Ammon's horn (tissue), 1 donor: ENCODE results near the gene C6orf163.
A peak's percentile ranks its signal among the peaks of the same experiment; 100 is the strongest.
"Not testable (repeated sequence)": the region's sequence is repeated elsewhere in the genome, so short reads cannot be mapped to it uniquely, and the experiment has no call there.

ENCODE experiments used
- DNase-seq: peaks from one replicate; pipeline ENCODE4 v3.0.0-alpha.2; 2016; ENCODE audit warnings: low spot score

The C6orf163 gene

DNA sequence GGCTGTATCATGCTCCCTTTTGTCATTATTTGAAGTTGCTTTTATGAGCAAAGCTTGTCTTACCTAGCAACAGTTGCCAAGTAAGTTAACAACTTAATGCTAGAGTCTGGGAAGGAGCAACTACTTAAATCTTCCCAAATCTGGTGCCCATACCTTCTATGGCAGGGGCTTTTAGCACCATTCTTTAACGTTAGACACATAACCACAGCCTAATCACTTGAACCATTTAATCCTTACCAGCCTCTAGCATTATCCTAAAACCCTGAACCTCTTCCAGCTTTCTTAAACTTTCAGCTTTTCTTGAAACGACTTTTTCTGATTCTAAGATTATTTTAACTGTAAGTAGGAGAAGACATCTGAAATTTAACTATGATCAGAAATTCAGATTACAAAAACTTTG is at the start of gene C6orf163:
TSS of gene C6orf163 (plus strand) at position 83 of the 400 bp plus-strand sequence. CDS start at position 370, 287 bp downstream.
- no peak for DNase-seq

DNA sequence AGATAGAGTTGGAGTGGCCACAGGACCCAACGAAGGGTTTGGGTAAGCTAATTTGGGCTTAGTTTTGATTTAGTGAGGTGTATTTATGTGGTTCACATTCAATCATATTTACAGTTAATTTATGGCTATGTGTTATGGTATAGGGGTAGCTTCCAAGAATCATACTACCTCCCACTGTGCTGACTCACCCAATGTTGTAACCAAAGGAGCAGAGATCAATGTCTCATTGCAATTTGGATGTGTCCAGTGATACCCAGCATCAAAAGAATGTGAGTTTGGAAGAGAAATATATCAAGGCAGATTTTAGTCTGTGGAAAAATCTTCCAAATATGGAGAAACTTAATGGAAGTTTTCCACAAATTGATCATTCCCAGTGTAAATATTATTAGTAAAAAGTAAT is 47.5 kb upstream of the C6orf163 start:
- DNase-seq, result no peak

GRCh38 chr6:87301277-87301676 is 43.3 kb upstream of the C6orf163 start:
- DNase-seq, result not testable (repeated sequence)

GRCh38 chr6:87308970-87309369 is 35.6 kb upstream of the C6orf163 start:
- DNase-seq, result no peak

DNA sequence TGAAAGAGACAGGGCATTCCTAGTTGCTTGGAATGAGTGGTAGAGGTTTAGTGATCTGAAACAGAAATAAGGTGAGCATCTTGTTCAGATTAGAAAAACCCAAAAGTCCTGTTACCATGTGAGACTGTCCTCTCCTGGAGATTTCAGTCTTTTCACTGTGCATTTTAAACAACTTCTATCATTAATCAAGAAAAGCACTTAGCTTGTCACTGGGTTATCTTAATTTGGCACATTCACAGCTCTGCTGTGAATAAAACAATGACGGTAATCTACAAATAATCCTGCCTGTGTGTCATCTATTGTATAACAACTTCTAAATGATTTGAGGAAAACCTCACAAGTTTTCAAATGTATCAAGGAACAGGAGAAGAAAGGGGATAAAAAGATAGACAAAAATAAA is 31.8 kb upstream of the C6orf163 start:
- no peak for DNase-seq

- no peak for DNase-seq
Observed at GRCh38 chr6:87315071-87315470, 29.5 kb upstream of the C6orf163 start.

DNA sequence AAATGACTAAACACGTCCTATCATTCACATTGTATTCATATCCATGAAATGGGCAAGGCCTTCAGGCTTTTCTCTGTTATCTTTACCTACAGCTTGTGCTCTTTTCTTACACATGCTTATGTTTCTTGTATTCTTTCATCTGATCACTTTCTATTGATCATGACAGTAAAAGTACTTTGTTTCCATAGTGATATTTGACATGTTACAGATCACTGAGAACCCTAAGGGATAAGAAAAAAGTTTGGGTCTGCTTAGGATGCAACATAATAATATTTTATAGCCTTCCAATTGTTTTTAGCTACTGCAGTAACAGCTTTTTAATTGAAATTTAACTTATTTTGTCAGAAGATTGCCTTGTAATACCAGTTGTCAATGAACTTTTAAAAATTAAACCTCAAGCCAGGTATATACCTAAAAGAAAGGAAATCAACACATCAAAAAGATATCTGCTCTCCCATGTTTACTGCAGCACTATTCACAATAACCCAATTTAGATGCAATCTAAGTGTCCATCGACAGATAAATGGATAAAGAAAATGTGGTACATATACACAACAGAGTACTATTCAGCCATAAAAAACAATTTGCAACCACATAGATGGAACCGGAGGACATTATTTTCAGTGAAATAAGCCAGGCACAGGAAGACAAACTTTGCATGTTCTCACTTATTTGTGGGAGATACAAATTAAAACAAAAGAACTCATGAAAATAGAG is 25.2 kb upstream of the C6orf163 start:
- no peak for DNase-seq

DNA sequence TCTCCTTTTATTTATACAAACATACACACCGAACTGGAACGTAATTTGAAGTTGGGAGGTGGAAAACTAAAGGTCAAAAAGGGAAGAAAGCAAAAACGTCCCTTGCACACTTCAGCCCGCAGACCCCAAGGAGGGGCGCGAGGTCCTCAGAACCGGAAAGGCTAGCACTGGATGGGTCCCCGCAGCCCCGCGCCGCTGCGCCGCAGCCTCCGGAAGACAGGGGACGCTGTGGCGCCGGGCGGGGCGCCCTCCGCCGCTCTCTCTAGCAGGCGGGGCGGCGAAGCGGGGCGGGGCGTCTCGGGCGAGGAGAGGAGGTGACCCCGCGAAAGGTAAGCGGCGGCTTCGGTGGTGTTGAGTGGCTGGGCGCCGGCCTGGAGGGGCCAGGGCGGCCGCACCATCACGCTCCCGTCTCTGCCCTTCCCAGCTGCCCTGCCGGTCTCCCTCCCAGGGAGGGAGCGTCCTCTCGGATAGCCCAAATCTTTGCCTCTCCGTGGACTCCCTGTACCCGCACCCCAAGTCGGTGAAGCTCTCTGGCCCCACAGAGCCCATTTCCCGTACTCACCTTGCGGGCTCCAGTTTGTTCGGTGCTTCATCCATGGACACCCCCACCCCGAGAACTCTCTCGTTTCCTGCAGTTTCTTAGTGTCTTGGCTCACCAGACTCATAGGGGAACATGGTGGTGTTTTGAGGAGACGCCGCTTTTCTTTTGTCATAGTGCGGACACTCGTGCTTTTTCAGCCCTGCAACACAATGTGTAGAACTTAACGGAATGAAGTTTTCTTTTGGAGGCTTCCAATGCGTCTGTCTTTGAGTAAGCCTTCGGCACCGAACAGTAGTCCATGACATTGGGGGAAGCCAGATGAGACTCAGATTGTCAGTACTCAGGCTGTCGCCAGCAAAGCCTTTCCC is 22.1 kb upstream of the C6orf163 start, which contains the start of gene SMIM8:
TSS of gene SMIM8 (plus strand) at position 285 of the 909 bp plus-strand sequence. CDS start 14,444 bp downstream, outside the sequence.
- DNase-seq, result peak; percentile 80

GRCh38 chr6:87323880-87324279 is 20.7 kb upstream of the C6orf163 start:
- not testable (repeated sequence) for DNase-seq

- no peak for DNase-seq
Observed at GRCh38 chr6:87330961-87331360, 13.7 kb upstream of the C6orf163 start.

DNA sequence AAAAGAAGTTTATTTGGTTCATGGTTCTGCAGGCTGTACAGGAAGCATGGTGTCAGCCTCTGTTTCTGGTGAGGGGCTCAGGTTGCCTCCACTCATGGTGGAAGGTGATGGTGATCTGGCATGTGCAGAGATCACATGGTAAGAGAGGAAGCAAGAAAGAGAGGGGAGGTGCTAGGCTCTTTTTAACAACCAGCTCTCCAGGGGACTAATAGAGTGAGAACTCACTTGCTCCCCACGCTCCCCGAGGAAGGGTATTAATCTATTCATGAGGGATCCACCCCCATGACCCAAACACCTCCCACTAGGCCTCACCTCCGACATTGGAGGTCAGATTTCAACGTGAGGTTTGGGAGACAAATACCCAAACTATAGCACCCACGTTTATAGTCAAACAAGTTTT is 11.6 kb upstream of the C6orf163 start:
- no peak for DNase-seq

- DNase-seq, result no peak
Observed at GRCh38 chr6:87333591-87334181, 10.9 kb upstream of the C6orf163 start.

DNA sequence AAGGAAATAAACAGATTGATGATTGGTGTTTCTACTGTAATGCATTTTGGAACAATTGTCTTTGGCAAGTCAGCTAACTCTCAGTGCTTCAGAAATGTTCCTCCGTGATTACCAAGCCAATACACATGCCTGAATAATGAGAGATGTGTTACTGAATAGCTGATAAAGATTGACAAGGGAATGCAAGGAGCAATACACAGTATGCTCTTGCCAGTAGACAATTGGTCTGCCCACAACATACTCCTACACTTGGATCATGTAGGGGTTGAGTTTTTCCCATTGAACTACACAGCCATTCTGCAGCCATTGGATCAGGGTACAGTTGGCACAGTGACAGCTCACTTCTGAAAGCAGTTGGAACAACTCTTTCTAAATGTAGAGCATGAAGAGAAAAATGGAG is 9.9 kb upstream of the C6orf163 start:
- DNase-seq, result no peak

DNA sequence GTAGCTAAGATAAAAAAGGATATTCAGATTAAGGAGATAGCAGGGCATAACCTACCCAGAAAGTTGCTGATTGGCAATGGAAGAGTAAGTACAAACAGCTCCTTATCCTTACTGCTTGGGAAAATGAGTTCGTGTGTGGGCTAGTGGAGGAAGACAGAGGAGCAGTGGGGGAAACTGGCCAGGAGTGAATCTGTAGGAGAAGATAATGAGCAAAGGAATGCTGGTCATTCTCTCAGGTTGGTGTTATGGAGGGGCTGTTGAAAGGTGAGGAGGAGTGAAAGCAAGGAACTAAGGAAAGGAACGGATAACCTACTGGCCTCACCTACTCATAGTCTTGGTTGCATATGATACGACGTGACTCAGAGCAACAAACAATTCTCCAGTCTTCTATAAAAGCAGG is 8.2 kb upstream of the C6orf163 start:
- DNase-seq, result no peak

DNA sequence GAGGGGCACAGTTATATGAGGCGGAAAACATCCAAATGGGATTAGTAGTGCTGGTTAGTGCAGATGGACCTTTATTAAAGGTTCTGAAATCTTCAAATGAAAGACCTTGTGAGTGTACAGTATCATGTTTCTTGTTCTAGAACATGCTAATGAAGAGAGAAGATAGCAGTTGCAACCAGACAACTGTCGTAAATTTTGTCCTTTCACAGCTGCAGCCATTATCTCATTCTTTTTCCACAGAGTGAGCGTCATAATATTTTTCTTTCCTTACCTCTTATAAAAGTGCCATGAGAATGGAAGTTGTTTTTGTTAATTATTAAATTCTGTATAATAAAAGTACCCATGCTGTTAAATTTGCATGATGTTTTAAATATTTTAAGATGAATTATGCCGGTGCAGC is 4.4 kb upstream of the C6orf163 start:
- no peak for DNase-seq

DNA sequence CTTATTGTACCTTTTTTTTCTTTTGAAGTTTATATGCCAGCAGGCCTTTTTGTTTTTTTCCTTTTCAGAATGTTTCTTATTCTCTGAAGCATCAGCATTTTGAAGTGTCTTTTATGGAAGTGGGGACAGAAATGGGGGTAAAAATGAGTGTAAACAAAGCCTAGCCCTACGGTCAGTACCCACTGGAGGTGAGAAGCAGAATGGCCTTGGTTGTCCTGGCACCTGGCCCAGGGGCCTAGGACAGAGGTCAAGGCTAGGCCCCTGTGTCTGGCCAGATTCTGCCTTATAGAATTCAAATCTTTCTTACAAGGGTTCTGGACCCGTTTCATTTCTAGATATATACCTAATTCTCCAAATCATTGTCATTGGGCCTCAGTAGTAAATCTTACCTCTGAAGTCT is 3.5 kb upstream of the C6orf163 start:
- no peak for DNase-seq

DNA sequence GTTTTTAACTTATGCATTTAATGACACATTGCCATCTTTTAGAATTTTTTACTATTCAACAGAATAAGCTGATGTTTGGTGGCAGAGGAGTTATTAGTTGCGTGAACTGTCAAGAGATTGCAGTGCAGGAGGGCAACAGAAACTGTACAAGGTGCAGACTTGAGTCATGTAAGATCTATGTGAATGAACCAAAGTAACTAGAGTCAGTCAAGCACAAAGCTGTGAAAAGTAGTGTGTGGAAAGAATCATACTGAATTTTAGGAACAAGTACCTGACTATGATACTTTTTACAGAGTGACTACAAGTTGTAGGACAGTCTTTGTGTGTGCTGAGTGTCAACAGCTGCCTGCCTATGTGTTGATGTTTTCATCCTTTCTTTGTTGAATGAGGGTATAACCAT is 2.7 kb upstream of the C6orf163 start:
- no peak for DNase-seq

GRCh38 chr6:87342829-87343228 is 1.8 kb upstream of the C6orf163 start:
- DNase-seq, result no peak

GRCh38 chr6:87346700-87347099 is 2.1 kb downstream of the C6orf163 start:
- DNase-seq, result no peak

GRCh38 chr6:87349896-87350295 is 5.3 kb downstream of the C6orf163 start:
- peak; percentile 4 for DNase-seq

DNA sequence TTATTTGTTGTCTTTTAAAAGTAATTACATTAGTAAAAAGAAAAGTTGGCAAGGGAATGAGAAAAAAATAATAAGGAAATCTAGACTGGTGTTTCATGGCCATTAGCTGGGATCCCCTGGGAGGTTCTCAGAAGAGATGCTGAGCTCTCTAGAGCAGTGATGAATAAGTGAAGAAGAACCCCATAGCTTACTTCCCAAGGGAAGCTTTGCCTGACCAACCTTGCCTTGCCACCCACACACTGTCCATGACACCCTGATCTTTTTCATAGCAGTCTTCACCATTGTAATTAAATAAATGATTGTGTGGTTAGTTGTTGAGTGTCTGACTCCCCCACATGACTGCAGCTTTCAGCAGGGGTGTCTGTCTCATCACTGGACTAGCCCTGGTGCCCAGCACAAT is 5.9 kb downstream of the C6orf163 start:
- no peak for DNase-seq

- DNase-seq, result no peak
Observed at GRCh38 chr6:87351583-87351982, 7.0 kb downstream of the C6orf163 start.

GRCh38 chr6:87356181-87356580 is 11.6 kb downstream of the C6orf163 start:
- DNase-seq, result no peak
